Non-pigmented ciliary epithelial cell (primary cell): ENCODE data around the gene ZNF837.
A peak's percentile ranks its signal among the peaks of the same experiment; 100 is the strongest.
"Not testable (repeated sequence)": the region's sequence is repeated elsewhere in the genome, so short reads cannot be mapped to it uniquely, and the experiment has no call there.

Experiments used
- DNase-seq: peaks from one replicate; pipeline ENCODE4 v3.0.0-alpha.2; 2010; ENCODE audit warnings: low read depth

Gene ZNF837

GRCh38 chr19:58350001-58350861 lies 30.6 kb downstream of the ZNF837 start:
- DNase-seq, result no peak

GRCh38 chr19:58349590-58349989 lies 31.2 kb downstream of the ZNF837 start:
- DNase-seq, result no peak

- not testable (repeated sequence) for DNase-seq
Observed at GRCh38 chr19:58348080-58348479, 32.8 kb downstream of the ZNF837 start.

- no peak for DNase-seq
Observed at GRCh38 chr19:58346961-58347929, 33.6 kb downstream of the ZNF837 start.

- DNase-seq, result no peak
Observed at GRCh38 chr19:58345558-58345957, 35.3 kb downstream of the ZNF837 start.

- no peak for DNase-seq
Observed at GRCh38 chr19:58338825-58339558, 41.8 kb downstream of the ZNF837 start.

GRCh38 chr19:58338336-58338735 lies 42.5 kb downstream of the ZNF837 start:
- DNase-seq, result no peak

GRCh38 chr19:58336820-58337219 lies 44.0 kb downstream of the ZNF837 start:
- DNase-seq, result no peak

- DNase-seq, result no peak
Observed at GRCh38 chr19:58336216-58336615, 44.6 kb downstream of the ZNF837 start.

- no peak for DNase-seq
Observed at GRCh38 chr19:58335630-58336029, 45.2 kb downstream of the ZNF837 start.

- DNase-seq, result no peak
Observed at GRCh38 chr19:58334691-58335249, 46.1 kb downstream of the ZNF837 start.

- no peak for DNase-seq
Observed at GRCh38 chr19:58332697-58333096, 48.1 kb downstream of the ZNF837 start.

GRCh38 chr19:58330458-58330857 lies 50.4 kb downstream of the ZNF837 start:
- DNase-seq, result peak; percentile 32

GRCh38 chr19:58328999-58329398 lies 51.8 kb downstream of the ZNF837 start:
- no peak for DNase-seq

GRCh38 chr19:58326914-58327726 lies 53.7 kb downstream of the ZNF837 start, which contains the start of gene ZSCAN22:
TSS of gene ZSCAN22 (plus strand) at chr19:58326994. CDS start at chr19:58334803, 7,809 bp downstream.
- DNase-seq, result peak; percentile 83

- DNase-seq, result no peak
Observed at GRCh38 chr19:58326501-58326913, 54.3 kb downstream of the ZNF837 start.

GRCh38 chr19:58325311-58326022 lies 55.4 kb downstream of the ZNF837 start:
- no peak for DNase-seq

GRCh38 chr19:58319241-58319640 lies 61.6 kb downstream of the ZNF837 start:
- DNase-seq, result no peak

- DNase-seq, result no peak
Observed at GRCh38 chr19:58318297-58318696, 62.5 kb downstream of the ZNF837 start.
